Natural killer cell treated with Interleukin-12 subunit alpha and Interleukin-12 subunit beta and Interleukin-15 and Interleukin-18, amount 100 ng/mL, for 72 hours (primary cell): ENCODE measurements around the gene ALPL. TPM values are rescaled to one million over a fixed set of nuclear protein-coding genes. Genes with fewer than 3 reads are reported as not detected.
A peak's percentile ranks its signal among the peaks of the same experiment; 100 is the strongest.

Experiments used
- ATAC-seq, 2 donors: fragments of 150-1000 bp; cut with Tn5 transposase in 1 of 2; sonication (Bioruptor Pico), chemical (Tn5 transposase) in 1 of 2; 2 replicates each; pipeline ENCODE4 v1.10.0; 2021
- DNase-seq: peaks from one replicate; pipeline ENCODE4 v3.0.0; 2022; ENCODE audit warnings: low spot score
- H3K27ac Mint-ChIP-seq, 2 donors: 1 replicate in 1 of 2; 2 replicates in 1 of 2; pipeline ENCODE4 v1.8.0; 2022; ENCODE audit warnings: mixed read lengths in 2 of 2, mild to moderate bottlenecking in 1 of 2, moderate library complexity in 1 of 2
- H3K27me3 Mint-ChIP-seq, 2 donors: 1 replicate in 1 of 2; 2 replicates in 1 of 2; pipeline ENCODE4 v1.8.0; 2022; ENCODE audit warnings: mixed read lengths in 2 of 2
- H3K36me3 Mint-ChIP-seq: one replicate; pipeline ENCODE4 v1.8.0; 2022; ENCODE audit warnings: mixed read lengths
- H3K4me1 Mint-ChIP-seq, 2 donors: 1 replicate in 1 of 2; 2 replicates in 1 of 2; pipeline ENCODE4 v1.8.0; 2022; ENCODE audit warnings: low read depth in 2 of 2, mixed read lengths in 2 of 2, mild to moderate bottlenecking in 1 of 2
- H3K4me3 Mint-ChIP-seq: one replicate; pipeline ENCODE4 v1.8.0; 2022; ENCODE audit warnings: mixed read lengths
- H3K9me3 Mint-ChIP-seq: 2 replicates; pipeline ENCODE4 v1.8.0; 2022; ENCODE audit warnings: mixed read lengths
- total RNA-seq, 2 donors: library from RNA; stranded (reverse); gene quantifications; one replicate each; pipeline ENCODE4 v1.2.3, GENCODE V29; 2022

The ALPL gene
- total RNA-seq, 2 donors from 2014 or later, result not detected

DNA sequence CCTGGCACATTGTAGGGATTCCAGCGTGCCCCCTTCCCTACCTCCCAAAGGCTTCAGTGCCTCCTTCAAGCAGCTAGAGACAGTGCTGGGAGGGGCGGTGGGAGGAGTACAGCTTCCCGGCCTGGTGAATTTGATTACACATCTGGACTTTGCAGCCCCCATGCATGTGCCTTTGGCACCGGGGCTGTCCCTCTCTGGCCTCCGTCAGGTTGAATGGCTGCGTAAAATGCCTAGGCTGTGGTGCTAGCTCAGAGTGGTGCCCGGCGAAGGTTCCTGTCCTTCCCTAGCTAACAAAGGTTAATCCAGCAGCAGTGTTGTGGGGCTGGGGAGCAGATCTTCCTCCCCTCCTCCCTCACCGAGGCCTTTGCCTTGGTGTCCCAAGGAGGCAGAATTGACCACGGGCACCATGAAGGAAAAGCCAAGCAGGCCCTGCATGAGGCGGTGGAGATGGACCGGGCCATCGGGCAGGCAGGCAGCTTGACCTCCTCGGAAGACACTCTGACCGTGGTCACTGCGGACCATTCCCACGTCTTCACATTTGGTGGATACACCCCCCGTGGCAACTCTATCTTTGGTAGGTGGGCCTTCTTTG is 66.2 kb downstream of the ALPL start:
- DNase-seq (no peak), ATAC-seq (no peak)
- no peak overlapping the region for H3K27ac Mint-ChIP-seq
- no peaks in the 10 kb centered on the region for H3K9me3 Mint-ChIP-seq
- peaks cover 0 to 16% of the 10 kb centered on the region in 2 donors for H3K27me3 Mint-ChIP-seq
- no peak overlapping the region for H3K4me3 Mint-ChIP-seq
- no peaks in the 10 kb centered on the region for H3K36me3 Mint-ChIP-seq
- no peaks in the 10 kb centered on the region for H3K4me1 Mint-ChIP-seq

DNA sequence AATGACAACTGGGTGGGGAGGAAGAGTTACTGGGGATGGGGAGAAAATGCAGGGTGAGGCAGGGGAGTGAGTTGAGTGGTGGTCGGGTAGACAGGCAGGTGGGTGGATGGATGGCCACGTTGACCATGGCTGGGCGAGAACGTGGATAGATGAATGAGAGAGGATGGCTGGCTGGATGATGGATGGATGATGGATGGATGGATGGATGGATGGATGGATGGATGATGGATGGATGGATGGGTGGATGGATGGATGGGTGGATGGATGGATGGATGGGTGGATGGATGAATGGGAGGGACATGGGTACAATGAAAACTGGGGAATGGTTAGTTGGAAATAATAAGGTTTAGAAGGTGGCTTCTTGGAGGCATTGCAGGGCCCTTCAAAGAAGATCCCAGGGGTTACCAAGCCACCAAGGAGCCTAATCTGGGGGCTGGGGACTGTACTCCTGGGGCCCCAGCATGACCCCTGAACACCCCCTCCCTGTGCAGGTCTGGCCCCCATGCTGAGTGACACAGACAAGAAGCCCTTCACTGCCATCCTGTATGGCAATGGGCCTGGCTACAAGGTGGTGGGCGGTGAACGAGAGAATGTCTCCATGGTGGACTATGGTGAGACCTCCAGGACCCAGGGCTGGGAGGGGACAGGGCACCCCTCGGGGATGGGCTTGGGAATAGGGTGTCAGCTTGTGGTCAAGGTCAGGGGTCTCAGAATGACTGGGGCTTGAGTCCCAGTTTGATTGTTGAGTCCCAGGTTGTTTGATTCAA is 67.0 kb downstream of the ALPL start:
- Mint-ChIP-seq H3K27ac (no peak overlapping the region), H3K27me3 (peaks cover 0 to 16% of the 10 kb centered on the region in 2 donors), H3K36me3 (no peaks in the 10 kb centered on the region), H3K9me3 (no peaks in the 10 kb centered on the region), H3K4me1 (no peaks in the 10 kb centered on the region), H3K4me3 (no peak overlapping the region)
- ATAC-seq (no peak), DNase-seq (no peak)

DNA sequence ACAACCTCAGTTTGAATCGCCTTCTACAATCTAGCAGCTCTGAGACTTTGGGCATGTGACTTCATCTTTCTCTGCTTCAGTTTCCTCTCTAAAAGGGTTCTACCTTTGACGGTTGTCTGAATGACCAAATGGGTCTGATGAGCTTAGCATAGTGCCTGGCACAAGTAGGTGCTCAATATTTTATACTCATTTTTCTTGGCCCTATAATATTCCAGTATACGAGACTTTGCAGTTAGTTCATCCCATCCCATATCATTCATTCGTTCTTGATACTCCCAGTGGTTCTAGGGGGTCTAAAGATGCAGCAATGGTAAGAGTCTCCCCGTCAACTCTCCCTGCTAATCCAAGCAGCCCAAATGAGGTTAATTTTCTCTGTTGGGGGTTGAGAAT is 67.6 kb downstream of the ALPL start:
- no peaks in the 10 kb centered on the region for H3K36me3 Mint-ChIP-seq

DNA sequence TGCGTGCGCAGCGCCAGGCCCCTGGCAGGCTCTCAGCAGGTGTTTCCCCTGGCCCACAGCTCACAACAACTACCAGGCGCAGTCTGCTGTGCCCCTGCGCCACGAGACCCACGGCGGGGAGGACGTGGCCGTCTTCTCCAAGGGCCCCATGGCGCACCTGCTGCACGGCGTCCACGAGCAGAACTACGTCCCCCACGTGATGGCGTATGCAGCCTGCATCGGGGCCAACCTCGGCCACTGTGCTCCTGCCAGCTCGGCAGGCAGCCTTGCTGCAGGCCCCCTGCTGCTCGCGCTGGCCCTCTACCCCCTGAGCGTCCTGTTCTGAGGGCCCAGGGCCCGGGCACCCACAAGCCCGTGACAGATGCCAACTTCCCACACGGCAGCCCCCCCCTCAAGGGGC is 68.1 kb downstream of the ALPL start:
- Mint-ChIP-seq H3K36me3 (no peaks in the 10 kb centered on the region), H3K27me3 (peaks cover 0 to 16% of the 10 kb centered on the region in 2 donors), H3K9me3 (no peaks in the 10 kb centered on the region), H3K4me1 (no peaks in the 10 kb centered on the region), H3K4me3 (no peak overlapping the region), H3K27ac (no peak overlapping the region)
- DNase-seq, result no peak
- peak in 1 of 2 donors; percentile 48 for ATAC-seq

More for the DNA sequence above, 67.6 kb downstream of the ALPL start:
- ATAC-seq (no peak), DNase-seq (no peak)
- Mint-ChIP-seq H3K9me3 (no peaks in the 10 kb centered on the region), H3K4me3 (no peak overlapping the region), H3K27me3 (peaks cover 0 to 16% of the 10 kb centered on the region in 2 donors), H3K27ac (no peak overlapping the region), H3K4me1 (no peaks in the 10 kb centered on the region)

DNA sequence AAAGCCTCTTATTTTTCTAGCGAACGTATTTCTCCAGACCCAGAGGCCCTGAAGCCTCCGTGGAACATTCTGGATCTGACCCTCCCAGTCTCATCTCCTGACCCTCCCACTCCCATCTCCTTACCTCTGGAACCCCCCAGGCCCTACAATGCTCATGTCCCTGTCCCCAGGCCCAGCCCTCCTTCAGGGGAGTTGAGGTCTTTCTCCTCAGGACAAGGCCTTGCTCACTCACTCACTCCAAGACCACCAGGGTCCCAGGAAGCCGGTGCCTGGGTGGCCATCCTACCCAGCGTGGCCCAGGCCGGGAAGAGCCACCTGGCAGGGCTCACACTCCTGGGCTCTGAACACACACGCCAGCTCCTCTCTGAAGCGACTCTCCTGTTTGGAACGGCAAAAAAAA is 68.7 kb downstream of the ALPL start:
- DNase-seq (no peak), ATAC-seq (no peak)
- no peak overlapping the region for H3K4me3 Mint-ChIP-seq
- peaks cover 5 to 19% of the 10 kb centered on the region in 2 donors for H3K27me3 Mint-ChIP-seq
- no peaks in the 10 kb centered on the region for H3K4me1 Mint-ChIP-seq
- no peaks in the 10 kb centered on the region for H3K9me3 Mint-ChIP-seq
- H3K27ac Mint-ChIP-seq, result no peak overlapping the region
- no peaks in the 10 kb centered on the region for H3K36me3 Mint-ChIP-seq

DNA sequence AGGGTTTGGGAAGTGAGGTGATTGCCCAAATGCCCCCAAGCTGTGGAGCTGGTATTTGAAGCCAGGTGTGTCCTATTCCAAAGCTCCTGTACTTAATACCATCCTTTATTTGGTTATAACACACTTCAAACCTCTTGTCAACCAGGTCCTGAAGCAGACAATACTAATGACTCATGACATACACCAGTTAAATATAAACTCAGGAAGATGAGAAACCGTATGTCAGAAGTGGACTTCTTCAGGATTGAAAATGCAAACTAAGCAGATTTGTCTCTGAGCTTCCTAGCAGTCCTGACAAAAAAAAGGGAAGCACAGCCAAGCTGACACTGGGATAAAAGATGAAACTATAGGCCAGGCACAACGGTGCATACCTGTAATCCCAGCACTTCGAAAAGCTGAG is 70.6 kb downstream of the ALPL start:
- Mint-ChIP-seq H3K4me3 (no peak overlapping the region), H3K4me1 (no peaks in the 10 kb centered on the region), H3K27ac (no peak overlapping the region), H3K36me3 (no peaks in the 10 kb centered on the region), H3K9me3 (no peaks in the 10 kb centered on the region), H3K27me3 (peaks cover 7 to 12% of the 10 kb centered on the region in 2 donors)
- no peak for ATAC-seq
- DNase-seq, result no peak

DNA sequence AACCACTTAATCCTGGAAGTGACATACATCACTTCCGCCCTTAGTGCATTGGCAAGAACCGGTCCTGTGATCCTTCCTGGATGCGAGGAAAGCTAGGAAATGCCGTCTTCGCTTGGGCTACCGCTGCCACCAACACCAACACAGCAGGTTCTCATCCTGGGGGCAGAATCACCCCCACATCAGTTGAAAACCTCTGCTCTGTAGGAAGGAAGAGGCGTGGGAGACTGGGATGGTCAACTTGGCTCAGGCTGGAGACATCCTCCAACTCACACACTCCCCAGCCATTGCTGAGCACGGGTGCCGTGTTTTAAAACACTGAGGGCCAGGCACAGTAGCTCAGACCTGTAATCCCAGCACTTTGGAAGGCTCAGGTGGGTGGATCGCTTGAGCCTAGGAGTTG is 74.9 kb downstream of the ALPL start:
- Mint-ChIP-seq H3K4me1 (no peaks in the 10 kb centered on the region), H3K36me3 (no peaks in the 10 kb centered on the region), H3K9me3 (no peaks in the 10 kb centered on the region), H3K27me3 (peaks cover 14 to 17% of the 10 kb centered on the region in 2 donors), H3K4me3 (no peak overlapping the region), H3K27ac (no peak overlapping the region)
- DNase-seq (no peak), ATAC-seq (no peak)

DNA sequence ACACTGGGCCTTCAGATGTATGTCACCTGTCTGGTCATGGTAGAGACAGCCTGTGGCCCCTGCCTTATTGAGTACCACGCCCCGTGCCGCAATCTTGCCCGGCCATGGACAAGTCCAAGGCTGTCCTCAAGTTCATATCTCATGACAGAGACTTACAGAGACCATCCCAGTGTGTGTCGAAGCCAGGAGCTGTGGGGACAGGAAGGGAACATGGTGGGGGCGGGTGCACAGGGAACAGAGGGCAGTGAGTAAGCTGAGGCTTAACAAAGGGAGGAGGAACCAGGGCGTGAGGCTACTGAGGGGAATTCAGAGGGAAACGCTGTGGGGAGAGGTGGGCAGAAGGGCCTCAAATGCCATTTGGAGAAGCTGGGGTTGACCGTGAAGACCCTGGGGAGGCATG is 75.8 kb downstream of the ALPL start:
- Mint-ChIP-seq H3K9me3 (no peaks in the 10 kb centered on the region), H3K4me1 (no peaks in the 10 kb centered on the region), H3K27ac (no peak overlapping the region), H3K36me3 (no peaks in the 10 kb centered on the region), H3K4me3 (no peak overlapping the region), H3K27me3 (peaks cover 14% of the 10 kb centered on the region in 2 donors)
- no peak for ATAC-seq
- no peak for DNase-seq

DNA sequence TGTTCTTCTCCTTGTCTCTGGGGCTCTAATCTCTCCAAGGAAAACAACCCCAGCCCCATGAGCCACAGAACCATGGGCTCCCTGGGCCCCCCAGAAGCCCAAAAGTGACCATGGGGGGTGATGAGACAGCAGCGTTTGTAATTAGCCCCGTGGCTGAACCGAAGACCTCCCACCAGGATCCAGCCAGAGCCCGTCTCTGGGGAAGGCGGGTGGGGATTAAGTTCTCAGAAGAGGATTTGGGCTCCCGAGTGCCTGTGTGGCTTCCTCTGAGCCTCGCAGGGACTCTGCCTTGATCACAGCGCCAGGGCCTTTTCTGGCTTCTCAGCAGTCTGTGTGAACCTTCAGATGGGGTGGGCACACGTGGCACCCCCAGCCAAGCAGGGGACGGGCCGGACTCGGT is 77.0 kb downstream of the ALPL start:
- H3K9me3 Mint-ChIP-seq, result no peaks in the 10 kb centered on the region
- DNase-seq (no peak), ATAC-seq (no peak)
- H3K4me1 Mint-ChIP-seq, result no peaks in the 10 kb centered on the region
- peaks cover 14 to 16% of the 10 kb centered on the region in 2 donors for H3K27me3 Mint-ChIP-seq
- H3K4me3 Mint-ChIP-seq, result no peak overlapping the region
- H3K27ac Mint-ChIP-seq, result no peak overlapping the region
- H3K36me3 Mint-ChIP-seq, result no peaks in the 10 kb centered on the region

DNA sequence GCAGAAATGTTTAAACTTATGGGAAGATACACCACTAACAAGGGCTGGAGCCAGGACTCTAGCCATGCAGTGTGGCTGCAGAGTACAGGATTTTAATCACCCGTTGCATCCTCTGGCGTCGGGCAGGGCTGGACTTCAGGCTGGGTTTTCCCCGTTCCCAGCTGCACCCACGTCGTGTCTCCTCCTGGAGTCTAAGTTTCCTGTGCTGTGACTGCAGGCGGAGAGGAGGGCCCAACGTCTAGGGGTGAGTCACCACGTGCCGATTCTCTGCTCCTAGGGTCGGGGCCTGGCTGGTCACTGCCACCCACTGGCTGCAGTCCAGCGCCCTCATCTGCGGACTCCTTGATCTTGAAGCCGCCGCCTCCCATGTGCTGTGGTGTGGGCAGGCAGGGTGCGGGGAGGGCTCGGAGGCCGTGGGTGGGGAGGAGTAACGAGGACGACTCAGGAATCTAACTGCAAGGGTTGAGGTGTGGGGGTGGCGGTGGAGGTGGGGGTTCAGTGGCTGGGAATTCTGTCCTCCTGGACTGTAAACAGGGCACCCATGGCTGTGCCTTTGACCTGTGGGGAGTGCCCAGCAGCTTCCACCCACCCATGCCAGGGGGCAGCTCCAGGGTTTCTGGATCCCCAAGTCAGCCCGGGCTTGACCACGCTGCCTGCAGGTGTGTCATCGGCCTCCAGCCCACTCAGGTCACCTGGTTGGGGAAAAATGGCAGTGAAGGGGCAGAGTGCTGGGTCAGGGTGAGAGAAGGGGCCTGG is 77.8 kb downstream of the ALPL start:
- no peak overlapping the region for H3K27ac Mint-ChIP-seq
- no peaks in the 10 kb centered on the region for H3K36me3 Mint-ChIP-seq
- no peaks in the 10 kb centered on the region for H3K9me3 Mint-ChIP-seq
- H3K4me1 Mint-ChIP-seq, result no peaks in the 10 kb centered on the region
- peaks cover 14 to 16% of the 10 kb centered on the region in 2 donors for H3K27me3 Mint-ChIP-seq
- DNase-seq (no peak), ATAC-seq (no peak)
- no peak overlapping the region for H3K4me3 Mint-ChIP-seq

DNA sequence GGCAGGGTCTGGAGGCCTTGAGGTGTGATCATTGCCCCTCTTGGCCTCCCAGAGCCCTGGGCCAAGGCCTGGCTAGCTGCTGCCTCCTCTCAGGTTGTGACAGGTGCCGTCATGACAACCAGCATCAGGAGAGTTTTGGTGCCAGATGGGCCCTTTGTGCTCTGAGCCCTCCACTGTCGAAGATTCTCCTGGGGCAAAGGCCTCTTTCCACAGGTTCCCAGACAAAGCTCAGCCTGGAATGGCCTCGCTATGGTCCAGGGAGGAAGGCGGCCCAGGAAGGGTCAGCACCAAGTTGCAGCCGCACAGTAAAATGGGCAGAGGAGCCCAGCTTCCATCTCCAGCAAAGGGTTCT is 78.4 kb downstream of the ALPL start:
- Mint-ChIP-seq H3K4me1 (no peaks in the 10 kb centered on the region), H3K36me3 (no peaks in the 10 kb centered on the region), H3K9me3 (no peaks in the 10 kb centered on the region), H3K27me3 (peaks cover 13 to 16% of the 10 kb centered on the region in 2 donors), H3K4me3 (no peak overlapping the region), H3K27ac (no peak overlapping the region)
- ATAC-seq (no peak), DNase-seq (no peak)

DNA sequence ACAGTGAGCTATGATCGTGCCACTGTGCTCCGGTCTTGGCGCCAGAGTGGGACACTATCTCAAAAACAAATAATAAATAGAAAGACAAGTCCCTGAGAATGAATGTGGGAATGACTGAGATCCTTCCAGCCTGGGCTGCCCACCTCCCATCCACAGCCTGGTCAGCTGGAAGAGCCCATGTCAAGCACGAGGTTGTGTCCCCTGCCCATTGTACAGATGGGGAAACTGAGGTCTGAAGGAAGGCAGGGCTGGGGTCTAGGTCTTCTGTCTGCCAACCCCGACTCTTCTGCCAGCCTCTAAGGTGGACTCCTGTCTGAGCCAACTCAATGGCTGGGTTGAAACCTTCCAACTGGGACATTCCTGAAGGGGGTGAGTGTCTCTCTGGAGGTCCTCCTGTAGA is 80.4 kb downstream of the ALPL start:
- DNase-seq (no peak), ATAC-seq (no peak)
- Mint-ChIP-seq H3K27ac (no peak overlapping the region), H3K36me3 (no peaks in the 10 kb centered on the region), H3K27me3 (peaks cover 8 to 13% of the 10 kb centered on the region in 2 donors), H3K9me3 (no peaks in the 10 kb centered on the region), H3K4me1 (no peaks in the 10 kb centered on the region), H3K4me3 (no peak overlapping the region)

DNA sequence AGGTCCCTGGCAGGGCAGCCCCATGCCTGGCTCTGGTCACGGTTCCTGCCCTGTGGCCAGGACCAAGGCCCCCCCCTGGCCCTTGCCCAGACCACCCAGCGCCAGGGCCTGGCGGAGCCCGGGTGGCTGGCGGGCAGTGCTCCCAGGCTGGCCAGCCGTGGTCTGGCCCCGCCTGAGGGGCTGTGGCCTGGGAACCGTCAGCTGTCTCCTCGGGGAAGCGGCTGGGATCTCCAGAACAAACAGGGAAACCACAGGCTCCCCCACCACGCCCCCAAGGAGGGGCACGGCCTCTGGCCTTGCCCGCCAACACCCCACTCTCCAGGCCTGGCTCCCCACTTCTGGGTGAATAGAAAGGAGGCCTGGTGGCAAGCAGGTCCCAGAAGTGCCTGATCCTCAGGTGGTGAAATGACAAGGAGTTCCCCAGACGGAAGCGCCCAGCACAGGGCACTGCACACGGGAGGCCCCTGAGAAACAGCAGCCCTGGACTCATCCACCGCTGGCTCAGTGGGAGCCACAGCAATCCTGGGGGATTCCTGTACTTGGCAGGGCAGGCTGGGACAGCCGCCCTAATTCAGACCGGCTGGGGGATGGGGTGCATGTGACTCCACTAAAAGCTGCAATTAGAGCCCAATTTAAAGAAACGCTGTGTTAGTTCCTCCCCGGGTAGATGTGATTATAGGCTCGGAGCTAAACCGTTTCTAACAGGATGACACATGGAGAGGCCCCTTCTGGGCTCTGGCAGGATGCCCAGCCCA is 81.1 kb downstream of the ALPL start:
- H3K9me3 Mint-ChIP-seq, result no peaks in the 10 kb centered on the region
- ATAC-seq, result no peak
- H3K27ac Mint-ChIP-seq, result no peak overlapping the region
- H3K27me3 Mint-ChIP-seq, result peaks cover 8 to 10% of the 10 kb centered on the region in 2 donors
- H3K36me3 Mint-ChIP-seq, result no peaks in the 10 kb centered on the region
- no peak overlapping the region for H3K4me3 Mint-ChIP-seq
- H3K4me1 Mint-ChIP-seq, result no peaks in the 10 kb centered on the region
- DNase-seq, result no peak

DNA sequence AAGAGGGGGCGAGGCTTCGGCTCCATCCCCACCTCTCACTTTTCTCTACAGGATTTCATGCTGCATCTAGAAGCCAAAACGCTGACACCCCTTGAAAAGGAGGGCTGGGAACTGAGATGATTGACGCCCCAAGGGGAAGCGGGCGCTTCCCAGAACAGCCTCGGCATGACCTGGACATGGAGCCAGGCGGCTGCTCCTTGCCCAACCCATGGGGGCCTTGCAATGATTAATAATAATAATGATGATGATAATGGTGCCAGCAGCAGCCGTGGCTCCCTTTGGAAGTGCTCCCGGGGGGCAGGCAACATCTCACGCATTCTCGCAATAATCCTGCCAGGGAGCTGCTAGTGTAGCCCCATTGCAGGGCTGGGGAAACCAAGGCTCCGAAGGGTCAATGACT is 81.7 kb downstream of the ALPL start:
- Mint-ChIP-seq H3K27ac (no peak overlapping the region), H3K9me3 (no peaks in the 10 kb centered on the region), H3K4me1 (no peaks in the 10 kb centered on the region), H3K4me3 (no peak overlapping the region), H3K27me3 (peaks cover 8 to 10% of the 10 kb centered on the region in 2 donors), H3K36me3 (no peaks in the 10 kb centered on the region)
- ATAC-seq, result no peak
- DNase-seq, result no peak
